Activated CD8-positive, alpha-beta memory T cell treated with anti-CD3 and anti-CD28 coated beads, Interleukin-2, amount 50 U/mL, for 4 hours (primary cell): ENCODE results near the gene PRAME.
"Not testable (repeated sequence)": the region's sequence is repeated elsewhere in the genome, so short reads cannot be mapped to it uniquely, and the experiment has no call there.

Experiments used
- DNase-seq: peaks from one replicate; pipeline ENCODE4 v3.0.0-alpha.2; 2020

The PRAME gene

GRCh38 chr22:22550789-22551434, 8.2 kb downstream of the PRAME start:
- no peak for DNase-seq

GRCh38 chr22:22548910-22549309, 10.2 kb downstream of the PRAME start:
- no peak for DNase-seq

GRCh38 chr22:22548317-22548716, 10.7 kb downstream of the PRAME start:
- no peak for DNase-seq

GRCh38 chr22:22547692-22548300, 11.3 kb downstream of the PRAME start:
- DNase-seq, result no peak

- DNase-seq, result no peak
Measured at GRCh38 chr22:22547226-22547625, 11.8 kb downstream of the PRAME start.

GRCh38 chr22:22546490-22546889, 12.6 kb downstream of the PRAME start:
- no peak for DNase-seq

GRCh38 chr22:22545084-22545483, 14.0 kb downstream of the PRAME start:
- no peak for DNase-seq

- no peak for DNase-seq
Measured at GRCh38 chr22:22538226-22538989, 20.7 kb downstream of the PRAME start.

GRCh38 chr22:22536916-22537315, 22.1 kb downstream of the PRAME start:
- no peak for DNase-seq

- DNase-seq, result no peak
Measured at GRCh38 chr22:22536515-22536914, 22.6 kb downstream of the PRAME start.

- DNase-seq, result no peak
Measured at GRCh38 chr22:22535662-22536061, 23.4 kb downstream of the PRAME start.

GRCh38 chr22:22534604-22535415, 24.3 kb downstream of the PRAME start:
- no peak for DNase-seq

- no peak for DNase-seq
Measured at GRCh38 chr22:22533863-22534262, 25.2 kb downstream of the PRAME start.

- no peak for DNase-seq
Measured at GRCh38 chr22:22533417-22533816, 25.6 kb downstream of the PRAME start.

- DNase-seq, result not testable (repeated sequence)
Measured at GRCh38 chr22:22532547-22533071, 26.5 kb downstream of the PRAME start.

GRCh38 chr22:22531770-22532546, 27.1 kb downstream of the PRAME start:
- no peak for DNase-seq

GRCh38 chr22:22528780-22529179, 30.3 kb downstream of the PRAME start:
- DNase-seq, result no peak

GRCh38 chr22:22527312-22527711, 31.8 kb downstream of the PRAME start:
- no peak for DNase-seq

- no peak for DNase-seq
Measured at GRCh38 chr22:22526125-22526912, 32.7 kb downstream of the PRAME start.

- no peak for DNase-seq
Measured at GRCh38 chr22:22523494-22523893, 35.6 kb downstream of the PRAME start.

GRCh38 chr22:22521631-22522030, 37.4 kb downstream of the PRAME start:
- no peak for DNase-seq
